ENCODE results near the gene CERCAM.
A peak's percentile ranks its signal among the peaks of the same experiment; 100 is the strongest.

CERCAM gene

DNA sequence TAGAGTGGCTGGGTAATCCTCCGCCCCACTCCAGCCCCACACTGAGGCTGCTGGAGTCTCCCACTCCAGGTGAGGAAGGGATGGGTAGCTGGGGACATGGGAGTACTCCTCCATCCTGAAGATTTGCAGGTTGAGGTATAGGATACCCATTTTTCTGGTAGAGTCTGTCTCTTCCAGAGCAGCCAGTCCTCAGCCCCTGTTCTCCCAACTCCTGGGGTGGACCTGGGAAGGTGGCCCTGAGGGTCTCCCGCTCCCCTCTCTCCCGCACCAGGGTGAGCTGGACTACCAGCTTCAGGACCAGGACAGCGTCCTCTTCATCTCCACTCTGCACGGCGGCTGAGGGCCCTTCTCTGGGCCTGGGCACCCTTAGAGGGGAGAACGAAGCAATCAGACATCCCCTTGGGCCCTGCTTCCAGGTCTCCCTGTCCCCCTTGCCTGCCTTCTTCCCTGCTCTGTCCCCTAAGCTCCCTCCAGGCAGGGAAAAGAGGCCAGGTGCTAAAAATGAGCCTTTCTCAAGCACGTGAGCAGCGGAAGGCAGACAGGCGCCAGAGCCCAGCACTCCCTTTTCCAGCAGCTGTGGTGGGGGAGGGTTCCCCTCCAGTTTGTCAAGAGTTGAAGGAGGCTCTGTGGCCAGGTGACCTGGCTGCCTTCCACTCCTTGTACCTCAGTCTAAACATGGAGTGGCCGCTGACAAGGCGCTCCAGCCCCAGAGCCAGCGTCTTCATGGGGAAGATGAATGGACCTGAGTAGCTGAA lies 31.1 kb upstream of the CERCAM start:
- ATAC-seq (no peak), DNase-seq (no peak)
- H3K36me3 Mint-ChIP-seq (ENCODE audit: low read depth): peaks cover 17% of the 10 kb centered on the region
- no peaks in the 10 kb centered on the region for H3K9me3 Mint-ChIP-seq
- no peak overlapping the region for H3K4me3 Mint-ChIP-seq
- no peak overlapping the region for H3K27ac Mint-ChIP-seq
- H3K27me3 Mint-ChIP-seq: no peaks in the 10 kb centered on the region
- no peaks in the 10 kb centered on the region for H3K4me1 Mint-ChIP-seq

DNA sequence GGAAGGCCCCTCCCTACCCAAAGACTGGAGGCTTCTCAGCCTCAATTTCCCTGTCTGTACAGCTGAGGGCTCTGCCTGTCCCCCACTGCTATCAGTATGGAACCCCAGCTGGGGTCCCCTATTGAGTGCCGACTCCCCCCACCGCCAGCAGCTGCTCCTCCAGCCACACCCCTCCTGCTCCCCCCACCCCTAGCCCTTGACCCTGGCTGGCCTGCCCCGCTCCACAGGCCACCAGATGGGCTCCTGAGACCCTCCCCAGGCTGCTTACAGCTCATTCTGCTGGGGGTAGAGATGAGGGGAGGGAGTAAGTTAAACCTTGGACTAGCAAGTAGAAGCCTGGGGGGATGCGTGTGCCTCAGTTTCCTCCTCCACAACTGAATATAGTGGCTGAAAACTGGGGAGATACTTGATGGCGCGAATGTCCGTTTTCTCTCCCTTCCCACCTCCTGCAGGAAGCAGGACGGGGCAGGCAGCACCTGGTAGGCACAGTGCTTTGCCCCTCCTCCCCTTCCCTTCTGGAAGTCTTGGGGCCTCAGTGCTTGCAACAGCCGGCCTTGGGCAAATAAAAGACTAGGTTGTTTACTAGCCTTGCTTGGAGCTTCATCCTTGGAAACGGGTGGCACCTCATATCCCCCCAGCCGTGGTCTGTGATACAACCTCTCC lies 30.4 kb upstream of the CERCAM start:
- H3K9me3 Mint-ChIP-seq: no peaks in the 10 kb centered on the region
- no peak overlapping the region for H3K27ac Mint-ChIP-seq
- no peak for ATAC-seq
- H3K36me3 Mint-ChIP-seq (ENCODE audit: low read depth): peaks cover 17% of the 10 kb centered on the region
- H3K4me1 Mint-ChIP-seq: no peaks in the 10 kb centered on the region
- DNase-seq: no peak
- H3K4me3 Mint-ChIP-seq: no peak overlapping the region
- H3K27me3 Mint-ChIP-seq: no peaks in the 10 kb centered on the region

DNA sequence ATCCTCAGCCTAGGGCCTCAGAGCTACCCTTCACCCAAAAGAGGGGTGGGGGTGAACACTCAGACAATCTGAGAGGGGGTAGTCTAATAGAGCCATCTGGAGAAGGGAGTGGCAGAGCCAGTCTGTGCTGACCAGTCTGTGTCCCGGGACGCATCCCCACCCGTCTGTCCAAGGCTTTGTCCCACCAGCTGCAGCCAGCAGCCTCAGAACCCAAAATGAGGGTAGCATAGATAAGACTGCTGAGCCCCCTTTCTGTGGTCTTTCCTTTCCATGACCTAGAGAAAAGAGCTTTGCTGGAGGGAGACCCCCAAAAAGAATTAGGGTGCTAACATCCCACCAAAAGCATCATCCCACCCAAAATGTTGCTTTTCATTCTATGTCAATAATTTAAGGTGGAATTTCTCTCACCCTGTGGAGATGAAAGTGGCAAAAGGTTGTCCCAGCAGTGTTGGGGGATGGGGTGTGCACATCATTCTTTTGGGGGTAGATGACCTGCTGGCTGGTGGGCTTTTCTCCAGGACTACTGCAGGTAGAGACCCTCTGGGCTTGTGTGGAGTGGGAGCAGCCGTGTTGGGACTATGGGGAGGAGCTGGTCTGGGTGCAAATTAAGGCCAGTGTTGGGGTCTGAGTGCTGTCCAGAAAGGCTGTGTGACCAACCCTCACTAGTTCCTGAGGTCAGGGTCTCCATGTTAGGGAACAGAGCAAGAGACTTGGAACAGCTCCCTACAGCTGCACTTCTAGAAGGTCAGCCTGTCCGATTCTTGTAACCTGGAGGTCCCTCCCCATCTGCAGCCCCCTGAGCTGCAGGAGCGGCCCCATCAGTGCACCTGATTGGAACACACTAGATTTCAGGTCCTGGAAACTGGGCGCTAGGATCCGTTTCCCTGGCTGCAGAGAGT lies 29.6 kb upstream of the CERCAM start:
- Mint-ChIP-seq H3K4me3 (no peak overlapping the region), H3K9me3 (no peaks in the 10 kb centered on the region), H3K27me3 (no peaks in the 10 kb centered on the region), H3K4me1 (no peaks in the 10 kb centered on the region), H3K36me3 (ENCODE audit: low read depth) (peaks cover 17% of the 10 kb centered on the region), H3K27ac (no peak overlapping the region)
- ATAC-seq (no peak), DNase-seq (no peak)

DNA sequence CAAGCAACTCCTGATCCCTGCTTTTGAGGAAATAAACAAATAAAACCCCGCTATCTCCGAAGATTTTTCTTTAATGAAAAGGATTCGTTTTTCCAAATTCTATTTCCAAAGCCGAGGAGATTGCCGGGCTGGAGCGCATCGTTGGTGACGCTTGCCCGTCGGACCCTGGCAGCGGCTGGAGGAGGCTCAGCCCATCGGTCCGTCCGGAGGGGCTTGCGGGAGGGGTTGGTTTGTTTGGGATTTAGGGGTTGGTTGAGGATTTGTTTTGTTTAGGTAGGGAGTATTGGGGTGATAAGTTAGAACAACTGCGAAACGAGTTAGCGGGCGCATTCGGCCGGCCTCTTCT lies 28.7 kb upstream of the CERCAM start:
- DNase-seq (no peak), ATAC-seq (no peak)
- Mint-ChIP-seq H3K36me3 (ENCODE audit: low read depth) (peaks cover 17% of the 10 kb centered on the region), H3K4me3 (no peak overlapping the region), H3K27me3 (peaks cover 5% of the 10 kb centered on the region), H3K9me3 (no peaks in the 10 kb centered on the region), H3K4me1 (no peaks in the 10 kb centered on the region), H3K27ac (no peak overlapping the region)

DNA sequence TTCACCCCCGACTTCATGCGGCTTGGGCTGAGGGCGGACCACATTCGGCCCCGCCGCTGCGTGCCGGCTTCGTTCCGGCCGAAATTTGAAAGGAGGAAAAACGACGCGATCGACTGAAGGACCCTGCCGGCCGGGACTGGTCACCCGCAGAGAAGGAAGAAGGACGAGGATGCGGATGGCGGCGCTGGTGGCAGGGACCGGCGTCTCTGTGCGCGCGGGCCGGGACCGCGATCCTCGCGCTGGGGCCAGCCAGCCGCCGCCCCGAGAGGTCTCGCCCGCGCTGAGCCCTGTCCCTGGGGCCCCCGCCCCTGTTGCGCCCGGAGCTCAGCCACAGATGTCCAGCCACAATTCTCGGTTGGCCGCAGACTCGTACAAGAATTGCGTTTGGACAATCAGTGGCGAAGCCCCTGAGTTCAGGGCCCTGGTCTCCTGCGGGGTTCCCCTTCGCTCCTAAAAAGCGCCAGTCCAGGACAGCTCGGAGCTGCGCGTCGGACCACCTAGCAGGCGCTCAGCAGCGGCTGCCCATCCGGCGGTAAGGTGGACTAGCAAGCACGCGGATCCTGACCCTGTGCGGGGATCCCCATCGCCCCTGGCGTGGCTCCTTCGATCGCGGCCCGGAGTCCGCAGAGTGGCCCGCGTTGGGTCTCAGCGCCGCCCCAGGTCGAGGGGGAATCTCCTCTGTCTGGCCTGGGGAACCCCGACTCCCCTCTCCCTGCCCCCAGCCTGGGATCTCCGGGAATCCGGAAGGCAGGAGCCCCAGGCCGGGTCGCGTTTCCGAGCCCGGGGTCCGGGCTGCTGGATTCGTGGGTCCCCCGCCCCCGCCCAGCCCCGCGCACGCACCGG lies 28.1 kb upstream of the CERCAM start:
- Mint-ChIP-seq H3K27me3 (peaks cover 8% of the 10 kb centered on the region), H3K36me3 (ENCODE audit: low read depth) (peaks cover 17% of the 10 kb centered on the region), H3K9me3 (no peaks in the 10 kb centered on the region), H3K4me3 (no peak overlapping the region), H3K4me1 (no peaks in the 10 kb centered on the region), H3K27ac (no peak overlapping the region)
- no peak for ATAC-seq
- DNase-seq: no peak

DNA sequence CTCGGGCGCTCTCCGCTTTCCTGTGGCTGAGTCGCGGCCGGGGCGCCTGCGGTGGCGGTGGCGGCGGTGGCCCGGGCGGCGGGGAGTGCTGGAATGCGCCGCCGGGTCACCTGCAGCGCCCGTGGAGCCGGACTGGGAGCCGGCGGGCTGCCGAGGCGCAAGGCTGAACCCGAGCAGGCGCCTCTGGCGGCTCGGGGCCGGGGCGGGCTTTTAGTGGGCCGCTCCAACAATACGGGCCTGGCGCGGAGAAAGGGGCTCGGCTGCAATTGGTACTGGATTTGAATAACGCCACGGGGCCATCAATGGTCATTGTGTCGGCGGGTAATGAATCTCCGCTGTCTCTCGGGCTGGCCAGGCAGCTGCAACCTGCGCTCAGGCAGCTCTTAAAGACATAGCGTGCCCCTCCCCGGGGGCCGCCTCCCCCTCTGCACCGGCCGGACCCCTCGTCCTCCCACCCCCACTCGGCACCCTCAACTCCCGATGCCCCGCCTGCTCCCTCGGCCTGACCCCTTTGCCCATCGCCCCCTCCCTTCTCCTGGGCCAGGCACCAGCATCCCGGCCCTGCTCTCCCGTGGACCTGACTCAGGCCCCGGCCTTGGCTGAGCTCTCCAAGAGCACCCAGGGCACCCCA lies 27.4 kb upstream of the CERCAM start:
- ATAC-seq (no peak), DNase-seq (no peak)
- Mint-ChIP-seq H3K27ac (no peak overlapping the region), H3K36me3 (ENCODE audit: low read depth) (peaks cover 12% of the 10 kb centered on the region), H3K4me3 (no peak overlapping the region), H3K4me1 (no peaks in the 10 kb centered on the region), H3K9me3 (no peaks in the 10 kb centered on the region), H3K27me3 (peaks cover 10% of the 10 kb centered on the region)

DNA sequence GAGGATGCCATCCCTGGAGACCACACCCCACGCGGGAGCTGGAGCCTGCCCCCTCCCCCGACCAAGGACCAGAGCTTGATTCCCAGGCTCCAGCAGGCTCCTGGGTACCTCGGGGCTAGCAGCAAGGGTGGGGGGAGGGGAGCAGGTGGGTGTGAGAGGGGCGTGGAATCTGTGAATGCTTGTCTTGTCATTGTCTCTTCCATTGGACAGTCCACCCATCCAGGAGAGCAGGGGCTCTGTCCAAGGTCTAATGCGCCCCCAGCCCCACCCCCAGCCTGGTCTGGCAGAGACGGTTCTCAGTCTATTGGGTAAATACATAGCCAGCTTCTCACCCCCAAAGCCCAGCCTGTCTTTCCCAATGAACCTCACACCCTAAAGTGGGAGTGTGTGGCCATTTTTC lies 26.7 kb upstream of the CERCAM start:
- DNase-seq: no peak
- Mint-ChIP-seq H3K27me3 (peaks cover 10% of the 10 kb centered on the region), H3K9me3 (no peaks in the 10 kb centered on the region), H3K27ac (no peak overlapping the region), H3K4me1 (no peaks in the 10 kb centered on the region), H3K4me3 (no peak overlapping the region), H3K36me3 (ENCODE audit: low read depth) (peaks cover 10% of the 10 kb centered on the region)
- no peak for ATAC-seq

DNA sequence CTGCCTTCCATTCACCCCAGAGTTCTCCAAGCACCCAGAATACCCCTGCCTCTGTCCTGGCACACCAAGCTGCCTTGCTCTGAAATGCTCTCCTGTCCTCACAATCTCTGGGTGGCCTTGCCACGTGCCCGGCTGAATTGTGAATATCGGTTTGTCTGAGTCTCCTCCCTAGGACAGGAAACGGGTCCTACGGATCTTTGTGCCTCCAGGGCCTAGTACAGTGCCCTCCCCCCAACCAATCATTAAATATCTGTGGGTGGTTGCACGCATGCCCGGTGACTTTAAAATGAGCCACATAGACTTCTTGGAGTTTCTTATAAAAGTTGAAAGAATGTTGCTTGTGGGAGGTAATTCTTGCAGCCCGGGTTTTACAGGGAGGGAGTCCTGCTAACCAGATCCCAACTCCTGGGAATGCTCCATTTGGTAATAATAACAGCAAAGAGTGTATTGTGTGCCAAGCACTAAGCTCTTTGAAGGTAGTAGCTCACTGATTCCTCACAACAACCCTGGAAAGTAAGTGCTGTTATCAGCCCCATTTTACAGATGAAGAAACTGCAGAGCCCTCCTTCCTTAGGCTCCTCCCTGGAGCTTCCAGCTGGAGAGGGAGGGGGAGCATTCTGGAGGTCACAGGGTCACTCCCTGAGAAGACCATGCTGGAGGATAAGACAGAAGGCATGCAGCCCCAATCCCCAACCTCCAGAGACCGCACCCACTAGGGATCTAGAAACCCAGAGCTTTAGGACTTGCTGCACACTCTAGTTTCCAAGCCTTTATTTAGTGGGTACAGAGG lies 26.1 kb upstream of the CERCAM start:
- Mint-ChIP-seq H3K9me3 (no peaks in the 10 kb centered on the region), H3K4me1 (no peaks in the 10 kb centered on the region), H3K4me3 (no peak overlapping the region), H3K27ac (no peak overlapping the region), H3K36me3 (ENCODE audit: low read depth) (peaks cover 8% of the 10 kb centered on the region), H3K27me3 (peaks cover 10% of the 10 kb centered on the region)
- ATAC-seq (no peak), DNase-seq (no peak)

DNA sequence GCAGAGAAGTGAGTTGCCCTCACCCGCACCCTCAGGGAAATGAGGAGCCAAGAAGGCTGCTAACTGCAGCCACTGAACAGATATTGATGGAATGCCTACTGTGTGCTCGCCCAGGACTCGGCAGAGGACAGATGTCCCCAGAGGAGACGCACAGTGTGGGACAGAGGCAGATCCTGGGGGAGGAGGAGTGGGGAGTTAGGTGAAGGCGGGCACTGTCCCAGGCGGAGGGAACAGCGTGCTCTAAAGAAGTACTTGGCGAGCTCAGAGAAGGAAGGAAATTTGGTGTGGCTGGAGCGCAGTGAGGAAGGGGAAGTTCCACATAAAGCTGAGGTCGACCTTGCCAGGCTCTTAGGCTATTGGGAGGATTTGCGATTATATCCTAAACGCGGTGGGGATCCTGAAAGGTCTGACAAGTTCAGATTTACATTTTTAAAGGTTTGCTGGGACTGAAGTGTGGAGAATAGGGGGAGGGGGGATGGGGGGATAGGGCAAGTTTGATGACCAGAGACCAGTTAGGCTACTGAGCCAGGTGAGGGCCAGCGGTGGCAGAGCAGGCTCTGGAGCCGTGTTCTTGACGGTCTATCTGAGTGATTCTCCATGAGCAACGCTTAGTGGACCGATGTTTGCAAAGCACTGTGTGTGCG lies 23.6 kb upstream of the CERCAM start:
- peaks cover 10% of the 10 kb centered on the region for H3K27me3 Mint-ChIP-seq
- H3K36me3 Mint-ChIP-seq (ENCODE audit: low read depth): peaks cover 5% of the 10 kb centered on the region
- no peak overlapping the region for H3K27ac Mint-ChIP-seq
- ATAC-seq (no peak), DNase-seq (no peak)
- H3K4me3 Mint-ChIP-seq: no peak overlapping the region
- H3K9me3 Mint-ChIP-seq: no peaks in the 10 kb centered on the region
- H3K4me1 Mint-ChIP-seq: no peaks in the 10 kb centered on the region

DNA sequence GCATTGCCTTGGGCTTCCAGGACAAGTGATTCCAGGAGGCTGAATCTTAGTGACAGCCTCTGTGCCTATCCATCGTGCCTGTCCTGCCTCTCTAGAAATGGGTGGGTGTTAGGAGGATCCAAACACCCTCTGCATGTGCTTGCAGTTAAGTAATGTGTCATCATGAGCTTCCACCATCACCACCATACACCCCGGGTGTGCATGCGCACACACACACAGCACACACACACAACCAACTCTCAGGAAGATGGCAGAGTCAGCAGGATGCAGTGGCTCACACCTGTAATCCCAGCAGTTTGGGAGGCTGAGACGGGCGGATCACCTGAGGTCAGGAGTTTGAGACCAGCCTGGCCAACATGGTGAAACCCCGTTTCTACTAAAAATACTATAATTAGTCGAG lies 22.8 kb upstream of the CERCAM start:
- Mint-ChIP-seq H3K4me3 (no peak overlapping the region), H3K36me3 (ENCODE audit: low read depth) (peaks cover 3% of the 10 kb centered on the region), H3K4me1 (no peaks in the 10 kb centered on the region), H3K27ac (peak overlapping the region; percentile 7), H3K27me3 (peaks cover 10% of the 10 kb centered on the region), H3K9me3 (no peaks in the 10 kb centered on the region)
- ATAC-seq (no peak), DNase-seq (no peak)

DNA sequence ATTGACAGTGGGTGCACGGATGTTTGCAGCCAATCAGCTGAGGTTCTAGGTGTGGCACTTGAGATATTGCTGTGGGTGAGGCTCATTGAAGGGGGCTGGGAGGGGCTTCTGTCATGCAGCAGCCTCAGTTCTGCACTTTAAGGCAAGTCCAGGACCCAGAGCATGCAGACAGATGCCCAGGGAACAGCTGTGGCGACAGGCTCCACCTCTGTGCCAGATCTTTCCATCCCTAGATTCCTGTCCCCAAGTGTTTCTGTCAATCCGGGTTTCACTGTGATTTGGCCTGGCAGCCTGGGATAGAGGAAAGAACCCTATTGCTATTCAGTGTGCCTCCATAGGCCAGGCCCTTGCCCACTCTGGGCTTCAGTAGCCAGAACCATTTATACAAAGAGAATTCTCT lies 20.8 kb upstream of the CERCAM start:
- Mint-ChIP-seq H3K4me1 (no peaks in the 10 kb centered on the region), H3K27ac (no peak overlapping the region), H3K4me3 (no peak overlapping the region), H3K9me3 (no peaks in the 10 kb centered on the region), H3K36me3 (ENCODE audit: low read depth) (no peaks in the 10 kb centered on the region), H3K27me3 (peaks cover 10% of the 10 kb centered on the region)
- no peak for ATAC-seq
- DNase-seq: no peak

DNA sequence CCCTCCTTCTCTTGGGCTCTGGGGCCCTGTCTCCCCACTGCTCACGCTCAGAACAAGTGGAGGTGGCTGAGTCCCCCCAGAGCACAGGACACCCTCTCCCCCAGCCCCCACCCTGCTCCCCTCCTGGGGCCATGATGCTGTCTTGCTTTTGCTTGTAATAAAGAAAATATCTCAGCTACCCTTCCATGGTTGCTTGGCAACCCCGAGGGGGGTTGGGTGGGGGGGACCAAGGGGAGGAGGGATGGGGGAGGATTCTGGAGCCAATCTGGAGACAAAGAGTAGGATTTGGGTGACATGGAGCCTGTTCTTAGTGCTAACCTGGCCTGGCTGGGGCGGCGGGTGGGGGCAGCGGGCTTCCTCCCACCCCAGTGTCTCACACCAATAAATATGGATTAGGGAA lies 16.1 kb upstream of the CERCAM start:
- H3K4me3 Mint-ChIP-seq: no peak overlapping the region
- peaks cover 13% of the 10 kb centered on the region for H3K27me3 Mint-ChIP-seq
- no peak for DNase-seq
- no peaks in the 10 kb centered on the region for H3K9me3 Mint-ChIP-seq
- H3K36me3 Mint-ChIP-seq (ENCODE audit: low read depth): no peaks in the 10 kb centered on the region
- H3K27ac Mint-ChIP-seq: no peak overlapping the region
- no peaks in the 10 kb centered on the region for H3K4me1 Mint-ChIP-seq
- no peak for ATAC-seq

Measured in activated naive CD8-positive, alpha-beta T cell treated with anti-CD3 and anti-CD28 coated beads, Interleukin-2, amount 50 U/mL, for 24 hours (primary cell).